ENCODE data around the gene VRK2. TPM values are rescaled to one million over a fixed set of nuclear protein-coding genes. Genes with fewer than 3 reads are reported as not detected.
"Not testable (repeated sequence)": the region's sequence is repeated elsewhere in the genome, so short reads cannot be mapped to it uniquely, and the experiment has no call there.

The VRK2 gene
- total RNA-seq, 1 experiment from 2014 or later, result 58.7 TPM

GRCh38 chr2:58073751-58074150 is 27.1 kb downstream of the VRK2 start:
- Histone ChIP-seq H3K4me3 (ENCODE audit: low read length) (no peak overlapping the region), H3K9me3 (ENCODE audit: low read length) (no peaks in the 10 kb centered on the region), H3K36me3 (ENCODE audit: insufficient read depth, low read length) (peaks cover 25% of the 10 kb centered on the region), H3K4me2 (ENCODE audit: low read depth, low read length, poor library complexity, severe bottlenecking) (no peak overlapping the region), H3K79me2 (ENCODE audit: low read length) (peaks cover 94% of the 10 kb centered on the region), H4K20me1 (ENCODE audit: insufficient read depth, low read depth, low read length) (no peaks in the 10 kb centered on the region), H3K4me1 (ENCODE audit: low read length) (no peaks in the 10 kb centered on the region), H3K9me2 (replicated peaks; ENCODE audit: insufficient read depth, low read length) (no peaks in the 10 kb centered on the region), H3K27me3 (ENCODE audit: low read length) (no peaks in the 10 kb centered on the region), H2AFZ (ENCODE audit: low read length) (no peak overlapping the region), H3K27ac (ENCODE audit: low read length) (no peak overlapping the region), H3K9ac (ENCODE audit: low read length) (no peak overlapping the region)
- DNase-seq, result no peak

DNA sequence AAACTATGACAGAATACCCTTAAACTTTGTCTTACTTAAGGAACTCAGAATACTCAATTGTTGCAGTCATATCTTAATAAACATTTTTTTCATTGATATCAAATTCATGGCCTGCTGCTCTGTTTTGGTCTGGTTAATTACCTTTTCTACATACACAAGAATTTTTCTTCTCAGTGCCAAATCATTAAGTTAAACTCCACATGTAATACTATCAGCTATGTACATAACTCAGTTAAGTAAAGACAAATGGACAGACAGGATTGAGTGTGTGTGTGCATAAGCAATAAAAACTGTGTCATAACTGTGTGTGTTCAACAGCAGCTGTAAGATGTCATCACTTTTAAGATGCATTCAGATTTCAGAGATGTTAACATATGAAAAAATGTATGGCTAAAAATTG is 34.4 kb downstream of the VRK2 start:
- peaks cover 85% of the 10 kb centered on the region for H3K79me2 ChIP-seq (ENCODE audit: low read length)
- no peaks in the 10 kb centered on the region for H3K27me3 ChIP-seq (ENCODE audit: low read length)
- no peak overlapping the region for H3K4me2 ChIP-seq (ENCODE audit: low read depth, low read length, poor library complexity, severe bottlenecking)
- H4K20me1 ChIP-seq (ENCODE audit: insufficient read depth, low read depth, low read length), result no peaks in the 10 kb centered on the region
- no peaks in the 10 kb centered on the region for H3K9me2 ChIP-seq (replicated peaks; ENCODE audit: insufficient read depth, low read length)
- no peak overlapping the region for H2AFZ ChIP-seq (ENCODE audit: low read length)
- H3K9me3 ChIP-seq (ENCODE audit: low read length), result no peaks in the 10 kb centered on the region
- no peak overlapping the region for H3K4me3 ChIP-seq (ENCODE audit: low read length)
- H3K27ac ChIP-seq (ENCODE audit: low read length), result no peak overlapping the region
- H3K9ac ChIP-seq (ENCODE audit: low read length), result no peak overlapping the region
- H3K4me1 ChIP-seq (ENCODE audit: low read length), result peaks cover 7% of the 10 kb centered on the region; the same call in 1 of the 2 replicates
- H3K36me3 ChIP-seq (ENCODE audit: insufficient read depth, low read length), result peaks cover 11% of the 10 kb centered on the region; the same call in 1 of the 2 replicates
- no peak for DNase-seq

GRCh38 chr2:58089081-58089480 is 42.5 kb downstream of the VRK2 start:
- H3K4me2 ChIP-seq (ENCODE audit: low read depth, low read length, poor library complexity, severe bottlenecking), result no peak overlapping the region
- H3K4me1 ChIP-seq (ENCODE audit: low read length), result peaks cover 16% of the 10 kb centered on the region
- H3K36me3 ChIP-seq (ENCODE audit: insufficient read depth, low read length), result peaks cover 50% of the 10 kb centered on the region
- H3K9ac ChIP-seq (ENCODE audit: low read length), result no peak overlapping the region
- H3K27ac ChIP-seq (ENCODE audit: low read length), result no peak overlapping the region
- no peaks in the 10 kb centered on the region for H4K20me1 ChIP-seq (ENCODE audit: insufficient read depth, low read depth, low read length)
- peaks cover 4% of the 10 kb centered on the region; the same call in 1 of the 2 replicates for H3K9me3 ChIP-seq (ENCODE audit: low read length)
- H3K9me2 ChIP-seq (replicated peaks; ENCODE audit: insufficient read depth, low read length), result no peaks in the 10 kb centered on the region
- DNase-seq, result no peak
- H2AFZ ChIP-seq (ENCODE audit: low read length), result no peak overlapping the region
- no peak overlapping the region for H3K4me3 ChIP-seq (ENCODE audit: low read length)
- peaks cover 42% of the 10 kb centered on the region for H3K79me2 ChIP-seq (ENCODE audit: low read length)
- H3K27me3 ChIP-seq (ENCODE audit: low read length), result no peaks in the 10 kb centered on the region

DNA sequence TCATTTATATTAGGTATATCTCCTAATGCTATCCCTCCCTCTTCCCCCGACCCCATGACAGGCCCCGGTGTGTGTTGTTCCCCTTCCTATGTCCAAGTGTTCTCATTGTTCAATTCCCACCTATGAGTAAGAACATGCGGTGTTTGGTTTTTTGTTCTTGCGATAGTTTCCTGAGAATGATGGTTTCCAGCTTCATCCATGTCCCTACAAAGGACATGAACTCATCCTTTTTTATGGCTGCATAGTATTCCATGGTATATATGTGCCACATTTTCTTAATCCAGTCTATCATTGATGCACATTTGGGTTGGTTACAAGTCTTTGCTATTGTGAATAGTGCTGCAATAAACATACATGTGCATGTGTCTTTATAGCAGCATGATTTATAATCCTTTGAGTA is 46.2 kb downstream of the VRK2 start:
- H3K4me2 ChIP-seq (ENCODE audit: low read depth, low read length, poor library complexity, severe bottlenecking); H3K4me1 ChIP-seq (ENCODE audit: low read length); H2AFZ ChIP-seq (ENCODE audit: low read length); H3K4me3 ChIP-seq (ENCODE audit: low read length); H3K9ac ChIP-seq (ENCODE audit: low read length); H4K20me1 ChIP-seq (ENCODE audit: insufficient read depth, low read depth, low read length); H3K9me2 ChIP-seq (replicated peaks; ENCODE audit: insufficient read depth, low read length); H3K9me3 ChIP-seq (ENCODE audit: low read length); DNase-seq; H3K27ac ChIP-seq (ENCODE audit: low read length); H3K27me3 ChIP-seq (ENCODE audit: low read length): not testable (repeated sequence)
- peaks cover 47% of the 10 kb centered on the region for H3K79me2 ChIP-seq (ENCODE audit: low read length)
- peaks cover 41% of the 10 kb centered on the region for H3K36me3 ChIP-seq (ENCODE audit: insufficient read depth, low read length)

DNA sequence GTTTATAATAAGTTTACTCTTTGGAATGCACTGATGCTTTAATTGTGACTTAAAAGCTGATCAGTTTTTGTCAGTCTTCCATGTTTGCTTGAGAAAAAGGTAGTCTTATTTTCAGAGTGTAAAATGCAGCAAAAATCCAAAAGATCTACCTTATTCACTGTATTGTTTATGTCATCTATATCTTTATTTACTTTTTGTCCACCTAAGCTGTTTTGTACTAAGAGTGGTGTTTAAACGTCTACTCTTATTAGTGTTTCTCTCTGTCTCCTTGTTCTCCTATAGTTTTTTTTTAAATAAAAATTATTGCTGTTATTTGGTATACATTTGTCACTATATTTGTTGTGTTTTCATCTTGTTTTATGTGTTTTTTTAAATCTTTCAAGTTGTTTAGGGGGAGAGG is 50.4 kb downstream of the VRK2 start:
- Histone ChIP-seq H3K4me3 (ENCODE audit: low read length) (no peak overlapping the region), H2AFZ (ENCODE audit: low read length) (no peak overlapping the region), H3K79me2 (ENCODE audit: low read length) (peaks cover 56% of the 10 kb centered on the region), H3K4me2 (ENCODE audit: low read depth, low read length, poor library complexity, severe bottlenecking) (no peak overlapping the region), H3K27me3 (ENCODE audit: low read length) (no peaks in the 10 kb centered on the region), H3K36me3 (ENCODE audit: insufficient read depth, low read length) (peaks cover 6% of the 10 kb centered on the region), H3K4me1 (ENCODE audit: low read length) (no peaks in the 10 kb centered on the region), H3K9me2 (replicated peaks; ENCODE audit: insufficient read depth, low read length) (no peaks in the 10 kb centered on the region), H3K27ac (ENCODE audit: low read length) (no peak overlapping the region), H3K9me3 (ENCODE audit: low read length) (peaks cover 4% of the 10 kb centered on the region; the same call in 1 of the 2 replicates), H3K9ac (ENCODE audit: low read length) (no peak overlapping the region), H4K20me1 (ENCODE audit: insufficient read depth, low read depth, low read length) (no peaks in the 10 kb centered on the region)
- DNase-seq, result no peak

DNA sequence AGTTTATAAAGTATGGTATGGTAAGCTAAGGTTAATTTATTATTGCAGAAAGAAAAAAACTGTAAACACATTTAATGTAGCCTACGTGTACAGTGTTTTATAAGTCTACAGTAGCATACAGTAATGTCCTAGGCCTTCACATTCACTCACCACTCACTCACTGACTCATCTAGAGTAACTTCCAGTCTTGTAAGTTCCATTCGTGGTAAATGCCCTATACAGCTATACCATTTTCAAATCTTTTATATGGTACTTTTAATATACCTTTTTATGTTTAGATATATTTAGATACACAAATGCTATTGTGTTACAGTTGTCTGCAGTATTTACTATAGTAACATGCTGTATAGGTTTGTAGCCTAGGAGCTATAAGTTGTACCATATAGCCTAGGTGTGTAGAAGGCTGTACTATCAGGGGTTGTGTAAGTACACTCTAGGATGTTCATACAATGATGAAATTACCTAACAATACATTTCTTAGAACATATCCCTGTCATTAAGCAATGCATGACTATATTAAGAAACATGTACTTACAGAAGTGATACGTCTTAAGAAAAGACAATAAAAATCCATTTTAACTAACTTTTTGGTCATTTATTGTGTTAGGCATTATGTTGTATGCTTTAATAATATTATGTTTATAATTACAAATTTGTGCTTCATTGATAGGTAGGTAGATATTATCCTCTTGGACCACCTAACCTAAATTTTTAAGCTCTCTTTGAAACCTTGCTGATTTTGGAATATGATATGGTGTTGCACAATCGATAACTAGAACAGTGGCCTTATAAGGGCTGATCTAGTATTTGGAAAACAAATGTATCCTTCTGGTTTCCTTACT is 51.9 kb downstream of the VRK2 start:
- no peaks in the 10 kb centered on the region for H3K4me1 ChIP-seq (ENCODE audit: low read length)
- no peak overlapping the region for H3K9ac ChIP-seq (ENCODE audit: low read length)
- peaks cover 54% of the 10 kb centered on the region for H3K79me2 ChIP-seq (ENCODE audit: low read length)
- no peak overlapping the region for H3K4me3 ChIP-seq (ENCODE audit: low read length)
- no peaks in the 10 kb centered on the region for H3K36me3 ChIP-seq (ENCODE audit: insufficient read depth, low read length)
- H3K4me2 ChIP-seq (ENCODE audit: low read depth, low read length, poor library complexity, severe bottlenecking), result no peak overlapping the region
- H2AFZ ChIP-seq (ENCODE audit: low read length), result no peak overlapping the region
- no peak overlapping the region for H3K27ac ChIP-seq (ENCODE audit: low read length)
- H4K20me1 ChIP-seq (ENCODE audit: insufficient read depth, low read depth, low read length), result no peaks in the 10 kb centered on the region
- DNase-seq, result no peak
- no peaks in the 10 kb centered on the region for H3K27me3 ChIP-seq (ENCODE audit: low read length)
- H3K9me3 ChIP-seq (ENCODE audit: low read length), result no peaks in the 10 kb centered on the region
- no peaks in the 10 kb centered on the region for H3K9me2 ChIP-seq (replicated peaks; ENCODE audit: insufficient read depth, low read length)

DNA sequence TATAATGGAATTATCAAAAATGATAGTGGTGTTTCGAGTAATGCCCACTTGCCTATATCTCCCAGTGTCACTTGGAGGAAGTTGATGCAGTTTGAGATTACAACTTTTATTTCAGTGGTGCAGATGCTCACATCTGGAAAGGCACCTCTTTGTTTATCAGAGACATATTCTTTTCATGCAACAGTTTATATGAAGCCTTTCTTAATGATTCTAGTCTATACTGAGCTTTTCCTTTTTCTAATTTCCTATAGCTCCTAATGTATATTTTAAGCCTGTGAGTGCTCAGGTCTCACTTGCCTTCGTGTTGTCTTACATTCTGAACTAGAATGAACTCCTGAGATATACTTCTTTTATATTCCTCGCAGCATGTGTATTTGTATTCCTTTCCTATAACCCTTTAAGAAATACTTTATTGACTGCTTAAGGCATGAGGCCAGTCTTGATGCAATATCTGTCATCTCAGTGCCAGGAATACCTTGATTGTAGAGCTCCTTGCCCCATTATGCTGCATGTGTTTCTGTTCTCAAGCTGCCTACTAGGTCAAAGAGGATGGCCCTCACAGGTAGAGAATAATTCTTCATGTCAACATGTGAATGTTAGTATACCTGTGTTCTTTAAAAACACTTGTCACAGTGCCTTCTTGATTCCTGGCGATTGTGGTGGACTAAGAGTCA is 52.6 kb downstream of the VRK2 start:
- H4K20me1 ChIP-seq (ENCODE audit: insufficient read depth, low read depth, low read length), result no peaks in the 10 kb centered on the region
- no peak for DNase-seq
- no peaks in the 10 kb centered on the region for H3K9me3 ChIP-seq (ENCODE audit: low read length)
- peaks cover 1% of the 10 kb centered on the region; the same call in 1 of the 2 replicates for H3K4me1 ChIP-seq (ENCODE audit: low read length)
- H3K4me3 ChIP-seq (ENCODE audit: low read length), result no peak overlapping the region
- H2AFZ ChIP-seq (ENCODE audit: low read length), result no peak overlapping the region
- H3K27ac ChIP-seq (ENCODE audit: low read length), result no peak overlapping the region
- no peaks in the 10 kb centered on the region for H3K27me3 ChIP-seq (ENCODE audit: low read length)
- H3K79me2 ChIP-seq (ENCODE audit: low read length), result peaks cover 54% of the 10 kb centered on the region
- no peak overlapping the region for H3K4me2 ChIP-seq (ENCODE audit: low read depth, low read length, poor library complexity, severe bottlenecking)
- H3K36me3 ChIP-seq (ENCODE audit: insufficient read depth, low read length), result no peaks in the 10 kb centered on the region
- H3K9me2 ChIP-seq (replicated peaks; ENCODE audit: insufficient read depth, low read length), result no peaks in the 10 kb centered on the region
- no peak overlapping the region for H3K9ac ChIP-seq (ENCODE audit: low read length)

DNA sequence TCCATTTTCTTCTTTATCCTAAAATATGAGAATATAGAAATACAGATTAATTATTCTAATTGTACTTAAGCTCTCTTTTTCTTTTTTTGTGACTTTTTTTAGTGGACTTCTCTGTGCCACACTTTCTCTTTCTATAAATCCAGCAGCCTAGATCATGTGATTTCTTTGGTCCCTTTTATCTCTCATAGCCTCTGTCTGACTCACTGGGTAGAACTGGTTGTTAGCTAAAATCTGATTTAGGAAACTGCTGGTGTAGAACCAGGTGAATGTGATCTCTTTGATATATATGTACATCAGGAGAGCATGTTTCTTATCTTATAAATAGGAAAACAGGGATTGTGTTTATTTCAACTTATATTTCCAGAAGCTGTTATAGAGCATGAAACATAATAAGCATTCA is 54.9 kb downstream of the VRK2 start:
- Histone ChIP-seq H3K9ac (ENCODE audit: low read length) (no peak overlapping the region), H3K4me2 (ENCODE audit: low read depth, low read length, poor library complexity, severe bottlenecking) (no peak overlapping the region), H3K79me2 (ENCODE audit: low read length) (peaks cover 39% of the 10 kb centered on the region), H3K4me3 (ENCODE audit: low read length) (no peak overlapping the region), H3K9me2 (replicated peaks; ENCODE audit: insufficient read depth, low read length) (no peaks in the 10 kb centered on the region; the same call in 1 of the 2 replicates), H3K27me3 (ENCODE audit: low read length) (no peaks in the 10 kb centered on the region), H4K20me1 (ENCODE audit: insufficient read depth, low read depth, low read length) (no peaks in the 10 kb centered on the region), H3K36me3 (ENCODE audit: insufficient read depth, low read length) (no peaks in the 10 kb centered on the region), H3K4me1 (ENCODE audit: low read length) (peaks cover 6% of the 10 kb centered on the region; the same call in 1 of the 2 replicates), H2AFZ (ENCODE audit: low read length) (no peak overlapping the region), H3K9me3 (ENCODE audit: low read length) (no peaks in the 10 kb centered on the region), H3K27ac (ENCODE audit: low read length) (no peak overlapping the region)
- no peak for DNase-seq
